Muscle of back (tissue), 11 donors: Measurements from ENCODE around the gene GJA9. TPM values are rescaled to one million over a fixed set of nuclear protein-coding genes. Genes with fewer than 3 reads are reported as not detected.

Source experiments
- DNase-seq, 3 donors: peaks; one replicate each; pipeline versions ENCODE4 v3.0.0 to v3.0.0-alpha.2; 2013
- polyA plus RNA-seq, 10 donors: library from polyadenylated mRNA; unstranded; fragments of 120-200 nt; gene quantifications; one replicate each; pipeline ENCODE4 v1.2.1, GENCODE V29; 2013; ENCODE audit not compliant: insufficient read length in 10 of 10

Gene GJA9
- polyA plus RNA-seq, 10 donors: 0.08 to 0.46 (median 0.20) TPM; not detected in 3

- DNase-seq: no peak
Measured at GRCh38 chr1:38831731-38832369, 49.5 kb downstream of the GJA9 start.

GRCh38 chr1:38829368-38829767 is 52.0 kb downstream of the GJA9 start:
- DNase-seq: no peak

- no peak for DNase-seq
Measured at GRCh38 chr1:38827318-38827717, 54.1 kb downstream of the GJA9 start.

- DNase-seq: no peak
Measured at GRCh38 chr1:38826886-38827285, 54.5 kb downstream of the GJA9 start.

- DNase-seq: no peak
Measured at GRCh38 chr1:38826262-38826661, 55.1 kb downstream of the GJA9 start.

Other genes starting within 250 kb of the GJA9 start
- 10 to 100 TPM; 20.2 to 27.3 (median 22.4) TPM for gene RRAGC, start 21.8 kb downstream of the GJA9 start, polyA plus RNA-seq
- 10 to 100 TPM; 17.6 to 25.0 (median 20.7) TPM for gene MYCBP, start 8.2 kb downstream of the GJA9 start, polyA plus RNA-seq
- gene RHBDL2, start 60.2 kb upstream of the GJA9 start, polyA plus RNA-seq: 1 to 10 TPM in 3 of 10 donors, under 1 TPM in 7; 0.35 to 1.3 (median 0.82) TPM
- gene AKIRIN1, start 109.7 kb upstream of the GJA9 start, polyA plus RNA-seq: 10 to 100 TPM; 31.5 to 48.0 (median 39.0) TPM
- 100 to 1,000 TPM; 167 to 373 (median 270) TPM for gene NDUFS5, start 144.8 kb upstream of the GJA9 start, polyA plus RNA-seq